ENCODE results near the gene NUDT16L1.
A peak's percentile ranks its signal among the peaks of the same experiment; 100 is the strongest.

The NUDT16L1 gene

DNA sequence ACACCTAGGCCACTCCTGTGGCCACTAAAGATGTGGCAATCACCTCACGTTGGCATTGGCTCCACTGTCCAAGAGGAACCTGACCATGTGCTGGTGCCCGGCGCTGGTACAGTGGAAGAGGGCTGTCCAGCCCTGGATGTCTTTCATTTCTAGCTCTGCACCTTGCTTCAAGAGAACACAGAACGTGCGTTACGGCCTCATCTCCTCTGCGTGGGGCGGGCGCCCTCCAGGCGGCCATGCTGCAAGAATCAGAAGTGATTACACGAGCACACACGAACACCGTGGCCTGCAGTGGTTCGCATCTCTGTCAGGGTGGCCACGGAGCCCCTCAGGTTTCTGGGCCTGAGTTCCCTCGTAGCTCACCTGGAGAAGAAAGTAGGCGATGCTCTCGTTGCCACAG is 33.3 kb downstream of the NUDT16L1 start:
- no peak overlapping the region for H3K27ac ChIP-seq
- H3K27me3 ChIP-seq (replicated peaks): no peaks in the 10 kb centered on the region
- H3K4me3 ChIP-seq (ENCODE audit: low read depth, low read length): no peak overlapping the region
- TF ChIP-seq, protein P1, sequence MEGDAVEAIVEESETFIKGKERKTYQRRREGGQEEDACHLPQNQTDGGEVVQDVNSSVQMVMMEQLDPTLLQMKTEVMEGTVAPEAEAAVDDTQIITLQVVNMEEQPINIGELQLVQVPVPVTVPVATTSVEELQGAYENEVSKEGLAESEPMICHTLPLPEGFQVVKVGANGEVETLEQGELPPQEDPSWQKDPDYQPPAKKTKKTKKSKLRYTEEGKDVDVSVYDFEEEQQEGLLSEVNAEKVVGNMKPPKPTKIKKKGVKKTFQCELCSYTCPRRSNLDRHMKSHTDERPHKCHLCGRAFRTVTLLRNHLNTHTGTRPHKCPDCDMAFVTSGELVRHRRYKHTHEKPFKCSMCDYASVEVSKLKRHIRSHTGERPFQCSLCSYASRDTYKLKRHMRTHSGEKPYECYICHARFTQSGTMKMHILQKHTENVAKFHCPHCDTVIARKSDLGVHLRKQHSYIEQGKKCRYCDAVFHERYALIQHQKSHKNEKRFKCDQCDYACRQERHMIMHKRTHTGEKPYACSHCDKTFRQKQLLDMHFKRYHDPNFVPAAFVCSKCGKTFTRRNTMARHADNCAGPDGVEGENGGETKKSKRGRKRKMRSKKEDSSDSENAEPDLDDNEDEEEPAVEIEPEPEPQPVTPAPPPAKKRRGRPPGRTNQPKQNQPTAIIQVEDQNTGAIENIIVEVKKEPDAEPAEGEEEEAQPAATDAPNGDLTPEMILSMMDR (IDR thresholded peaks at IDR 0.05; ENCODE audit: low read depth, low read length, missing control alignments): no peak
- in situ Hi-C loops (cut with HindIII; ENCODE audit: low pct_ligation_motif_present, low sequenced_read_pairs): no loop called here
- peaks cover 25% of the 10 kb centered on the region for H3K36me3 ChIP-seq (replicated peaks)
- DNase-seq: no peak

DNA sequence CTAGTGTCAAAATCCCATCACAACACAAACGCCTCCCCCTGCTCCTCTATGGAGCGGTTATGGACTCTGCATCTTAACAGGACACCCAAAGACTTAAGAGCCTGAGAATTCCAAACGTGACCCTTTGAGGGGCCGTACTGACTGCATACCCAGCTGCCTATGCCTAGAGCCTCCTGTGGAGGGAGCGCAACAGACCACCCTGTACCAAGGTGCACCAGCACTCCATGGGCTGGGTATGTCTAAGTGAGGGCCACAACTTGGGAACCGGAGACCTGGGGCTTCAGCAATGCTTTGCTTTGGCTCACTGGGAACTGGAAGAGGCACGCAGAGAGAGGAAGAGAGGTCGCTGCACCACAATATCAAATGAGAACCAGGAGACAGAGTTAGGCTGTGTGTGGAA is 35.3 kb downstream of the NUDT16L1 start:
- Histone ChIP-seq H3K27me3 (replicated peaks) (no peaks in the 10 kb centered on the region), H3K27ac (no peak overlapping the region), H3K4me3 (ENCODE audit: low read depth, low read length) (no peak overlapping the region), H3K36me3 (replicated peaks) (peaks cover 20% of the 10 kb centered on the region)
- TF ChIP-seq, protein P1 (IDR thresholded peaks at IDR 0.05; ENCODE audit: low read depth, low read length, missing control alignments): no peak
- in situ Hi-C loops (cut with HindIII; ENCODE audit: low pct_ligation_motif_present, low sequenced_read_pairs): no loop called here
- no peak for DNase-seq

DNA sequence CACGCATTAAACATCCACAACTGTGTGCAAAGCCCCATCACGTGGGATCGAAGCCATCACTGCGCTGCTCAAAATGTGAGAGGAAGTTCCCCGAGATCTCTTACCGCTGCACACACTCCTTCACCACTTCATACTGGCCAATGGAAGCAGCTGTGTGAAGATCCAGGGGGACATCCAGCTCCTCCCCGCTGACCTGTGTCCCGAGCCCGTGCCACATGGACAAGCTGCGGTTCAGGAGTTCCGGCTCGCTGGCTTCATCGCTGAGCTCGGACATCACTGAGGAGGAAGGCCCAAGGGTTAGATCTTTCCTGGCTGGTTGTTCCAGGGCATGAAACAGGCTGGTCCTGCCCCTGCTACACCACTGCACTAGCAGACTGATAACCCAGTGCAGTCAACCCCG is 36.5 kb downstream of the NUDT16L1 start:
- Histone ChIP-seq H3K36me3 (replicated peaks) (peaks cover 13% of the 10 kb centered on the region), H3K4me3 (ENCODE audit: low read depth, low read length) (no peak overlapping the region), H3K27me3 (replicated peaks) (no peaks in the 10 kb centered on the region), H3K27ac (no peak overlapping the region)
- DNase-seq: no peak
- in situ Hi-C loops (cut with HindIII; ENCODE audit: low pct_ligation_motif_present, low sequenced_read_pairs): no loop called here
- TF ChIP-seq, protein P1 (IDR thresholded peaks at IDR 0.05; ENCODE audit: low read depth, low read length, missing control alignments): no peak

DNA sequence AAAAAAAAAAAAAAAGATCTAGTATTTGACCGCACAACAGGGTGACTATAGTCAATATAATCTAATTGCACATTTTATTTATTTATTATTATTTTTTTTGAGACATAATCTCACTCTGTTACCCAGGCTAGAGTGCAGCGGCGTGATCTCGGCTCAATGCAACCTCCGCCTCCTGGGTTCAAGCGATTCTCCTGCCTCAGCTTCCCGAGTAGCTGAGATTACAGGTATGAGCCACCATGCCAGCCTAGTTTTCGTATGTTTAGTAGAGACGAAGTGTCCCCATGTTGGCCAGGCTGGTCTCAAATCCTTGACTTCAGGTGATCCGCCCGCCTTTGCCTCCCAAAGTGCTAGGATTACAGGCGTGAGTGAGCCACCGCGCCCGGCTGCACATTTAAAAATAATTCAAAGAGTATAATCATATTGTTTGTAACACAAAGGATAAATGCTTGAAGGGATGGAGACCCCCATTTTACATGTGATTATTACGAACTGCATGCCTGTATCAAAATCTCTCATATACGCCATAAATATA is 39.9 kb downstream of the NUDT16L1 start:
- TF ChIP-seq, protein P1 (IDR thresholded peaks at IDR 0.05; ENCODE audit: low read depth, low read length, missing control alignments): no peak
- in situ Hi-C loops (cut with HindIII; ENCODE audit: low pct_ligation_motif_present, low sequenced_read_pairs): no loop called here
- Histone ChIP-seq H3K27me3 (replicated peaks) (no peaks in the 10 kb centered on the region), H3K4me3 (ENCODE audit: low read depth, low read length) (peak overlapping the region; percentile 94), H3K36me3 (replicated peaks) (peaks cover 3% of the 10 kb centered on the region), H3K27ac (no peak overlapping the region)
- no peak for DNase-seq

DNA sequence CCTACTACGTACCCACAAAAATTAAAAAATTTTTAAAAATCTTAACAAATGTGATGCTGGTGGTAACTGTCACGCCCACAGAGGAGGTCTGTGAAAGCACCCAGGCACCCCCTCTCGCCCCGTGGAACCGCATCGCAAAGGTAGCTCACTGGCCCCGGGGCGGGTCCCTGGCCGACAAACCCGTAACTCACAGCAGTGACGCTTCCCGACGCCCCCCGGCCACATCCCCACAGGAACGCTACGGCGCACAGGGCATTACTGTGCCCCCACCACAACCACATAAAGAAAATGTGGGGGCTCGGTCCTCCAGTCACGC is 40.3 kb downstream of the NUDT16L1 start:
- DNase-seq: peak; percentile 1

More for the DNA sequence above, 40.3 kb downstream of the NUDT16L1 start:
- H3K36me3 ChIP-seq (replicated peaks): peaks cover 1% of the 10 kb centered on the region
- H3K27ac ChIP-seq: peak overlapping the region; percentile 86
- in situ Hi-C loops (cut with HindIII; ENCODE audit: low pct_ligation_motif_present, low sequenced_read_pairs): no loop called here
- TF ChIP-seq, protein P1 (IDR thresholded peaks at IDR 0.05; ENCODE audit: low read depth, low read length, missing control alignments): no peak
- peak overlapping the region; percentile 94 for H3K4me3 ChIP-seq (ENCODE audit: low read depth, low read length)
- no peaks in the 10 kb centered on the region for H3K27me3 ChIP-seq (replicated peaks)

All from brain microvascular endothelial cell (primary cell).